ENCODE measurements around the gene AAGAB.

Gene AAGAB

GRCh38 chr15:67186688-67187087, 67.8 kb downstream of the AAGAB start:
- DNase-seq, result no peak

DNA sequence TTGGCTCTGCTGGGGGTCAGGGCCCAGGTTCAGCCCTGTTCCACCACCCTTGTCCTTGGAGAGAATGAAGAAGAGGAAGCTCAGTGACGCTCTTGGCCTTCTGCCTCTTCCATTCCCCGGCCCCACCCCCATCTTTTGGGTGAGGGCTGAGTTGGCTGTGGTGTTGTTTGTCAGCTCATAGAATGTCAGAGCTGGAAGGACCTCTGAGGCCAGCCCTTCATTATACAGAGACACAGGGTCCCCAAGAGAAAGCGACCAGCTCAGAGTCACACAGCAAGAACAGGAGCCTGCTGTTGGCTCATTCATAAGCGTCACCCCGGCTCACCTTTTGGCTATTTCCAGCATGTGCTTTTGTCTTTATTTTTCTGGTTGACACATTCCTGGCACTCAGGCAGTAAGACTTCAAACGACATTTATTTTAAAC, 68.2 kb downstream of the AAGAB start:
- no peak for DNase-seq

DNA sequence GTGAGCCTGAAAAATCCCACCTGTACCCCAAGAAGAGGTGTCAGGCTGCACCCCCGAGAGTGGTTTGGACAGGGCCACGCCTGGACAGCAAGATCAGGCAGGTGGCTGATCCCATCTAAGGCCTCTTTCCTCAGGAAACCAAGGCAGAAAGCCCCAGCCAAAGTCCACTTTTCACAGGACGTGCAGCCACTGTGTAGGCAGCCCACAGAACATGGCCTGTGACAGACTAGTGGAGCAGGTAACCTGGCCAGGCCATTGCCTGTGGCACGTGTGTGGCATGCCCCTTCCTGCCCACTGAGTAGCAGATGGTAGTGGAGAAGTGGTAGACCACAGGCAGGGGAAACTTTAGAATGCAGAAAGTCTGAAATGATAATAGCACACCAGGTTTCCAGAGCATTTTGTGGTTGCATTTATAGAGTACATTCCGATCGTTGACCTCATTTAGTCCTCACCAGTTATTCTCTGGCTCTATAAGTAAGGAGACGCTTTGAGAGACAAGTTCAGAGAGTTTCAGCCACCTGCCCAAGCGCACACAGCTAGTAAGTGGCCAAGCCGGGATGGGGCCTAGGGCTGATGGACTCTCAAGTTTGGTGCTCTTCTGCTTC, 68.7 kb downstream of the AAGAB start:
- no peak for DNase-seq

DNA sequence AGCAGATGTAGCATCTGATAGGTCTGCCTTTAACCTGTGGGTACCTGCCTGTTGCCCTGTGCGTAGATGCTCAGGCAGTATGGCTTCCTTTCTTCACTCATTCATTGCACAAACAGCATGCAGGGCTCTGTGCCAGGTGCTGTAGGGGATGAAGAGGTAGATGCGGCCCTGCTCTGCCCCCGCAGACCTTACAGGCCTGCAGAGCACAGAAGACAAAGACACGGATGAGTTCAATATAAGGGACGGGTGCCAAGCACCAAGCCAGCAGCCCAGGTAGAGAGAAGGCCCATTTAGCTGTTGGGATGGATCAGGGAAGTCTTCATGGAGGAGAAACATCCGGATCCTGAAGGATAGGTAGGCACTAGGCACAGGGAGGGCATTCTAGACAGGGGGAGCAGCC, 69.4 kb downstream of the AAGAB start:
- DNase-seq, result no peak

DNA sequence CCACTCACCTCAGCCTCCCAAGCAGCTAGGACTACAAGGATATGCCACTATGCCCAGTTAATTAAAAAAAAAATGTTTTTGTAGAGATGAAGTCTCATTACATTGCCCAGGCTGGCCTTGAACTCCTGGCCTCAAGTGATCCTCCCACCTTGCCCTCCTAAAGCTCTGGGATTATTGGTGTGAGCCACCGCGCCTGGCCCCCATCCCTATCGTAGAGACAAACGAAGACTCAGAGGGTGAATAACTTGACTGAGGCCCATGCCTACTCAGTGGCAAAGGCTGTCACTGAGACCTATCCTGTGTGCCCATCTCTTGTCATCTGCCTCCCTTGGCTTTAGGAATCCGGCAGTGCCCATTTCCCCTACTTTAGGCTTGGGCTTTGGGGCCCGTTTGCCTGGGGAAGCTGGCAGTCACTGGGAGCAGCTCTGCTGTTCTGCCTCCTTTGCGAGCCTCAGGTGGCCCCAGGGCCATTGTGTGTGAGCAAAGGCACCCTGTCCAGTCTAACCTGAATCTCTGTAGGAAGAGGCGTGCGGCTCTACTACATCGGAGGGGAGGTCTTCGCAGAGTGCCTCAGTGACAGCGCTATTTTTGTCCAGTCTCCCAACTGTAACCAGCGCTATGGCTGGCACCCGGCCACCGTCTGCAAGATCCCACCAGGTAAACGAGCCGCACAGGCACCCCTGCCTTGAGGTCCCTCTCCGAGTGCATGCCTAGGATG, 70.1 kb downstream of the AAGAB start:
- DNase-seq, result no peak

DNA sequence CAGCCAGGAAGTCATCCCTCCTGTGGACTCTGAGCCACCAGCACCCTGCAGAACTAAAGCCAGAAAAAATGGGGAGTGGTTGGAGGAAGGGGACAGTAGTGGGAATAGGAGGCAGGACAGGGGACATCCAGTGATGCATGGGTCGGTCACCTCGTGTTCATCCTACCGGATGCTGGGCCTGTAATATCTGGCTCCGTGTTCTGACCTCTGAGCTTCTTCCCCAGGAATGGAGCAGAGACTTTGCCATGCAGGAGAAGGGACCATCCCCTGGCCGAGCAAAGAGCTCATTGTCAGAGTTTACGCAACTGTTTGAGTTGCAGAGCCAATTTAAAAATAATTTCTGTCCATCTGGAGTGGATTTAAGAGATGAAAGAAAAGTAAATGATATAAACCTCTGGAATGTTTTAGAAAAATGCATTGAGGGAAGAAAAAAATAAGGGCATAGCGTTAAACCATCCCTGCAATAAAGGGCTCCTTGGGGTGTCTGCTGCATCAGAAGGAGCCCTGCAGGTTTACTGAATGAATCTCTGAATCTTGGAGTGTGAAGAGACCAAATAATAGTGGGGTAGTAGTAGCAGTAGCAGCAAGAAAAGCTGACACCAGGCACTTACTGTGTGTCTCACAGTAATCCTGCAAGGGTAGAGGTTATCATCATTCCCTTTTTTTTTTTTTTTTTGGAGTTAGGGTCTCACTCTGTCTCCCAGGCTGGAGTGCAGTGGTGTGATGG, 70.9 kb downstream of the AAGAB start:
- no peak for DNase-seq

- no peak for DNase-seq
Measured at GRCh38 chr15:67181221-67181639, 73.2 kb downstream of the AAGAB start.

DNA sequence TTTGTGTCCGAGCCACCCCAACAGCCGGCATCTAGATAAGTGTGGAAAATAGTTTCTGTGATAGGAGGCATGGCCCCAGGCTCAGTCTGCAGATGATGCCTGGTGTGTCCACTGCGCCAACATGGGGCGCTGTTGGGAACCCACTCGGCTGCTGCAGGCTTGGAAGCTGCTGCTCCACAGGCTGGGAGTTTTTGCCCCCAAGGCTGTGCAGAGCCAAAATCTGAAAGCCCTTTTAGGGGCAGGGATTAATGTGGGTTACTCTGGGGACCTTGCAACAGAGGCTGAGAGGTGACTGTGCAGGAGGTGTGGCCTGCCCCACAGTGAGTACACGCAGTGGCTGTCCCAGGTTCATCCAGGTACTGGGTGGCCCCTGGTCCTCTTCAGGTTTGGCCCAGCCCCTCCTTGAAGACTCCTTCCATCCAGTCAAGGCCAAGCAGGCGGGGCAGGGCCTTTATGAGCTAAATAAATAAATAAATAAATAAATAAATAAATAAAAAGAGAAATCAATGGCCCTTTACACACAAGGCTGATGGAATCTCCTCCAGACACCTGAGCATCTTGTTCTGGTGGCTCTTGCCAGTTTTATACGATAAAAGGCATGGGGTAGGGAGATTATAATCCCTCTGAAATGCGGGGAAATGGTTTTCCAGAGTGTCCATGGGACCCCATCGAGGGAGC, 73.8 kb downstream of the AAGAB start:
- DNase-seq, result no peak

GRCh38 chr15:67180035-67180434, 74.4 kb downstream of the AAGAB start:
- no peak for DNase-seq

DNA sequence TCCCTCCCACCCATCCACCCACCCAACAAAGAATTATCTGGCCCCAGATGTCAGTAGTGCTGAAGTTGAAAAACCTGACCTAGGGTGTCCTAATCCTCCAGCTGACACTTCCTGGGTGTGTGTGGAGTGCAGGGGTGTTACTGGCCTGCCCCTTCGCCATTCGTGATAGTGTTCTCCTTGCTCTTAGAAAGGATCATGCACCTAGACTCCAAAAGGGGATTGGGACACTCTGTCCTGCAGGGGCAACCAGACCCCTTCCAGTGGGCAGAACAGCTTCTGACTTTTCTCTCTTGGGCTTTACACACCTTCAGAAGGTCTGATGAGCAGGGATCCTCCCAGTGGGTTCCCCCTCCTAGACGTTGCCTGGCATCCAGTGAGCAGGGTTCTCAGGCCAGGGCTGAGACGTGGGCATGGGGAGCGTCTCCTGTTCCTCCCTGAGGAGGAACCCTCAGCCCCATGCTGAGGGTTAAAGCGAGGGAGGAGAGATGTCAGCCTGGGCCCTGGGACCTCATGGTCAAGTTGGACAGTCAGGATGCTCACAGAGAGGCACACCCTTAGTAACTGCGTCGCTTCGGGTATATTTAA, 75.0 kb downstream of the AAGAB start:
- no peak for DNase-seq

GRCh38 chr15:67178569-67179210, 75.8 kb downstream of the AAGAB start:
- DNase-seq, result no peak

GRCh38 chr15:67177752-67178151, 76.7 kb downstream of the AAGAB start:
- no peak for DNase-seq

- DNase-seq, result peak; percentile 30
Measured at GRCh38 chr15:67176195-67176971, 78.1 kb downstream of the AAGAB start.

DNA sequence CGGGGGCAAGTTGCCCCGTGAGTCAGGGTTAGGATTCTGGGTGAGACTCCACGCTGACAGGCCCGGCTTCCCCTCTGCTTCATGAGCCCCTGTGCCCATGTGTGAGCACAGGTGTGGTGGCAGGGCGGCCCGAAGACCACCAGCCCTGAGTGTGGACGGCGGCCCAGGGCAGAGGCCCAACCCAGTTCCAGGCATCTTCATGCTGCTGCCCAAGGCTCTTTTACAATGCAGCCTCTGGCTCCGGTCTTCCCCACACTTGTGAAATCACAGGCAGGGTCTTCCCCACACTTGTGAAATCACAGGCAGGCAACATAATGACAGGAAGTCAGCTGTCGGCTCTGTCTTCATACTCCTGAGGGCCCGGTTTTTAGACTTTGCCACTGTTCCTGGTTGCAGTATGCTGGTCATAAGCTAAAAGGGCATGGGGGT, 78.8 kb downstream of the AAGAB start:
- DNase-seq, result no peak

DNA sequence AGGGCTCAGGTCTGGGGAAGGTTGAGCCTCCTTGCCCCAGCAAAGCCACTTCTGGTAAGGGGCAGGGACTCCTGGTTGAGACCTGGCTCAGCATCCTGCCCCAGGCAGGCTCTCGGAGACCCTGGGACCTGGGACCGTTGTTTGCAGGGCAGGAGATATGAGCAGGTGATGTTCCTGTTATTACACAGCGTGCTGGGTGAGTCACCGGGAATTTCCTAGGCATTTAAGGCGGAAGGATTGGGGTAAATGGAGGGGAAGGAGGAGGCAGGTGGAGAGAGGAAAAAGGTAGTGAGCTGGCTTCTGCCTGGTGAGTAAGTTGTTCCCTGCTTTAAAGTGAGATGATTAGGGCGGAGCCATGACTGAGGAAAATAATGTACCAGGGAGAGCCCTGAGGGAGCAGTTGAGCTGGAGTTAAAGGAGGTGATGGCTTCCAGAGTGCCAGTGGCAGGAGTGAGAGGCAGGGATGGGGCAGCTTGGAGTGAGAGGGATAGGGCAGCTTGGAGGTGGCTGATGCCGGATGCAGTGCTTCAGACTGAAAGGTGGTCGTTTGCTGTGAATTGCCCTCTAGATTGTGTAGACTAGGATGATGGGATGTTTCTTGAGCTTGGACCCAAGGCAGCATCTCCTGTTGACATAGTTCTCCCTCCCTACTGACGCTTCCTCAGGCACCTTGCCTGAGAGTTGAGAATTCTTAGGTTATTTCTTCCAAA, 79.4 kb downstream of the AAGAB start:
- DNase-seq, result no peak

GRCh38 chr15:67174446-67174845, 80.0 kb downstream of the AAGAB start:
- no peak for DNase-seq

GRCh38 chr15:67173786-67174185, 80.7 kb downstream of the AAGAB start:
- DNase-seq, result no peak

DNA sequence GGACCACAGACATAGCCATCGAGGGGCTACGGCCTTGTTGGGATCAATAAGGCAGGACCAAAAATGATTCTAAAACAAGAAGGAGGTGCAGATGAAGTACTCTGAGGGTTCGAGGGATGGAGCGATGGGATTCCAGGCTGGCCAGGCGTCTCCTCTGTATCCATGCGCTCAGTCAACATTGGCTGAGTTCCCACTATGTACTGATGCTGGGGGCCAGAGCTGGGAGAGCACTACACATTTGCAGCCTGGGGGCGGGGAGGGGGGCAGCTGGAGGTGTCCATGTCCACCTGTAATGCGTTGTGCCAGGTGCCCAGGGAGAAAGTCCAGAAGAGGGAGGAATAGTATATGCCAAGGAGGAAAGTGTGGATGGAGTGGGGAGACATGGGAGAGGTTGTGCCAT, 81.5 kb downstream of the AAGAB start:
- DNase-seq, result no peak

GRCh38 chr15:67172172-67172571, 82.3 kb downstream of the AAGAB start:
- DNase-seq, result no peak

- DNase-seq, result no peak
Measured at GRCh38 chr15:67171471-67171870, 83.0 kb downstream of the AAGAB start.
